COLO668 (cell line): ENCODE results near the gene SPTY2D1.
"Not testable (repeated sequence)": the region's sequence is repeated elsewhere in the genome, so short reads cannot be mapped to it uniquely, and the experiment has no call there.

Experiments used
- DNase-seq: peaks from one replicate; lab custom pipeline; 2025; ENCODE audit not compliant: unreplicated experiment; lab: John Stamatoyannopoulos, UW

Gene SPTY2D1, protein sequence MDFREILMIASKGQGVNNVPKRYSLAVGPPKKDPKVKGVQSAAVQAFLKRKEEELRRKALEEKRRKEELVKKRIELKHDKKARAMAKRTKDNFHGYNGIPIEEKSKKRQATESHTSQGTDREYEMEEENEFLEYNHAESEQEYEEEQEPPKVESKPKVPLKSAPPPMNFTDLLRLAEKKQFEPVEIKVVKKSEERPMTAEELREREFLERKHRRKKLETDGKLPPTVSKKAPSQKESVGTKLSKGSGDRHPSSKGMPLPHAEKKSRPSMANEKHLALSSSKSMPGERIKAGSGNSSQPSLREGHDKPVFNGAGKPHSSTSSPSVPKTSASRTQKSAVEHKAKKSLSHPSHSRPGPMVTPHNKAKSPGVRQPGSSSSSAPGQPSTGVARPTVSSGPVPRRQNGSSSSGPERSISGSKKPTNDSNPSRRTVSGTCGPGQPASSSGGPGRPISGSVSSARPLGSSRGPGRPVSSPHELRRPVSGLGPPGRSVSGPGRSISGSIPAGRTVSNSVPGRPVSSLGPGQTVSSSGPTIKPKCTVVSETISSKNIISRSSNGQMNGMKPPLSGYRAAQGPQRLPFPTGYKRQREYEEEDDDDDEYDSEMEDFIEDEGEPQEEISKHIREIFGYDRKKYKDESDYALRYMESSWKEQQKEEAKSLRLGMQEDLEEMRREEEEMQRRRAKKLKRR

GRCh38 chr11:18634140-18635032 lies at the start of gene SPTY2D1:
SPTY2D1 (minus strand) TSS chr11:18634342; CDS start chr11:18634257, 85 bp downstream.
- peak; percentile 98 for DNase-seq

GRCh38 chr11:18682466-18682865 lies 48.3 kb upstream of the SPTY2D1 start:
- DNase-seq = no peak

DNA sequence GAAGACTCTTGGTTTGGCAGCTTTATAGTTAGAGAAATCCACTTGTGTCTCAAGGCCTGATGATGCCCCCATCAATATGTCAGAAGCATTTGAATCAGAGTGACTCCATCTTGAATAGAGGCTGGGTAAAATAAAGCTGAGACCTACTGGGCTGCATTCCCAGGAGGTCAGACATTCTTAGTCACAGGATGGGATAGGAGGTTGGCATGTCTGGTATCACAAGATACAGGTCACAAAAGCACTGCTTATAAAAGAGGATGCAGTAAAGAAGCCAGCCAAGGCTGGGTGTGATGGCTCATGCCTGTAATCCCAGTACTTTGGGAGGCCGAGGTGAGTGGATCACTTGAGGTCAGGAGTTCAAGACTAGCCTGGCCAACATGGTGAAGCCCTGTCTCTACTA lies 47.8 kb upstream of the SPTY2D1 start:
- DNase-seq = not testable (repeated sequence)

GRCh38 chr11:18677560-18677959 lies 43.4 kb upstream of the SPTY2D1 start:
- no peak for DNase-seq

GRCh38 chr11:18676803-18677202 lies 42.7 kb upstream of the SPTY2D1 start:
- no peak for DNase-seq

GRCh38 chr11:18672209-18672608 lies 38.1 kb upstream of the SPTY2D1 start:
- DNase-seq = not testable (repeated sequence)

GRCh38 chr11:18671246-18671645 lies 37.1 kb upstream of the SPTY2D1 start:
- no peak for DNase-seq

DNA sequence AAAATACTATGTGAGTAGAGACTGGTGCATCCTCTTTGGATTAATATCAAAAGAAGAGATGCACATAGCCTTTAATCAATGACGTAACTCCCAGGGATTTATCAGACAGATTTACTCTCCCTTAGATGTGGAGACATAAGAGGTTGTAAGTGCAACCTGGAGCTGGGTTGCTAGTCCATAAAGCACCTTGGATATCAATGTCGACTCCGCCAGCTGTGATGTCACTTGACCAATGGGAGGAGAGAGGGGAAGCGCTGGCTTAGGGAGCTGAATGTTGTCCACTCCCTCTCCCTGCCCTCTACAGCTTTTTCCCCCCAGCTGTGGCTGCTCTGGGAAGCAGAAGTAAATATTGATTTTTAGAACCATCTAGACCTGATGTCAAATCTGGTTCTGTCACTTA lies 35.6 kb upstream of the SPTY2D1 start:
- peak; percentile 22 for DNase-seq

DNA sequence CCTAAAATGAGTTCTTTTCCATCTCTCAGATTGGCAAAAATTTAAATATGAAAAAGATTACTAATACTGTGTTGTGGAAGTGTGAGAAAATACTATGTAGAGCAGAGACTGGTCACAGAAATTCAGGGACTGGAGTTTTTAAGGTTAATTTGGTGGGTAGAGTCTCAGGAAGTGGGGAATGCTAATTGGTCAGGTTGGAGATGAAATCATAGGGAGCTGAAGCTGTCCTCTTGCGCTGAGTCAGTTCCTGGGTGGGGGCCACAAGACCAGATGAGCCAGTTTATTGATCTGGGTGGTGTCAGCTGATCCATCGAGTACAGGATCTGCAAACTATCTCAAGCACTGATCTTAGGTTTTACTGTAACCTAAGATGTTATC lies 35.1 kb upstream of the SPTY2D1 start:
- DNase-seq = no peak

- DNase-seq = no peak
These were observed 34.0 kb upstream of the SPTY2D1 start for GRCh38 chr11:18668131-18668530.

GRCh38 chr11:18665353-18665872 lies 31.3 kb upstream of the SPTY2D1 start:
- not testable (repeated sequence) for DNase-seq

DNA sequence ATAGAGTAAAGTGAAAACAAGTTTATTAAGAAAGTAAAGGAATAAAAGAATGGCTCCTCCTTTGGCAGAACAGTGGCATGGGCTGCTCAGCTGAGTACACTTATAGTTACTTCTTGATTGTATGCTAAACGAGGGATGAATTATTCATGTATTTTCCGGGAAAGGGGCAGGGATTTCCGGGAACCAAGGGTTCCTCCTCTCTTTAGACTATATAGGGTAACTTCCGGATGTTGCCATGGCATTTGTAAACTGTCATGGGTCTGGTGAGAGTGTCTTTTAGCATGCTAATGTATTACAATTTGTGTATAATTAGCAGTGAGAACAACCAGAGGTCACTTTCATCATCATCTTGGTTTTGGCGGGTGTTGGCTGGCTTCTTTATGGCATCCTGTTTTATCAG lies 23.5 kb upstream of the SPTY2D1 start:
- no peak for DNase-seq

- DNase-seq = peak; percentile 18
These were observed 16.9 kb upstream of the SPTY2D1 start for GRCh38 chr11:18650859-18651557.

DNA sequence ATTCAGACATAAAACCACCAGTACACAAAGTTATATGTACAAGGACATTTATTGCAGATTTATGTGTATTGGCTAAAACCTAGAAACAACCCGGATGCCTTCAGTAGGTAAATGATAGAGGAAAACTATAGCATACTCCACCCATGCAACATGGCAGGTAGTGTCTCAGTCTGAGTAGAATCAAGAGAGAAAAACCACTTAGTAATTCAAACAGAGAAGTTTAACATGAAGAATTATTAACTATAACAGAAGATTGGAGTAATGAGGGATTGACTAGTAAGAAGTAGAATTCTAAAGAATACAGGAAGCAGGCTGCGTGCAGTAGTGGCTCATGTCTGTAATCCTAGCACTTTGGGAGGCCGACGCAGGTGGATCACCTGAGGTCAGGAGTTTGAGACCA lies 16.2 kb upstream of the SPTY2D1 start:
- no peak for DNase-seq

DNA sequence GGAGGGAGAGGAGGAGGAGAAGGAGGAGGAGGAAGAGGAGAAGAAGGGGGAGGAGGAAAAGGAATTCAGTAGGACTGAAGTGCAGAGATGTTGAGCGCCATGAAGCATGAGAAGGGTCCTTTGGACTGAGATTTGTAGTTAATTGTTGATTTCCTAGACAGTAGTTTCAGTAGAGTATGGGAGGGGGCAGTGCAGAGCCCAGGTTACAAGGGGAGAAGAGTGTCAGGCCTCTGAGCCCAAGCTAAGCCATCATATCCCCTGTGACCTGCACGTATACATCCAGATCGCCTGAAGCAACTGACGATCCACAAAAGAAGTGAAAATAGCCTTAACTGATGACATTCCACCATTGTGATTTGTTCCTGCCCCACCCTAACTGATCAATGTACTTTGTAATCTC lies 8.9 kb upstream of the SPTY2D1 start:
- DNase-seq = not testable (repeated sequence)

DNA sequence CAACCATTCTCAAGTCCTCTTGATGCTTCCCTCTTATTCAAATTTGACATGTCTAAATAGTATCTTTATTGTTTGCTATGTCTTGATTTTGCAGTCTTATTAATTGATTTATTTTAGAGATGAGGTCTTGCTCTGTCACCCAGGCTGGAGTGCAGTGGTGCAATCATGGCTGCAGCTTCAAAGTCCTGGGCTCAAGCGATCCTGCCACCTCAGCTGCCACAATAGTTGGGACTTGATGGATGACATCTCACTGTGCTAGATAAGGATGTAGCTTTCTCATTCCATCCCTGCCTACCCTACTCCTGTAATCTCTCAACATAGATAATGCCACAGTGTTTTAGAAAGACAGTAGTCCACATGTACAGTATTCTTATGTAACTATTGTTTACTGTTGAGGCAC lies 7.5 kb upstream of the SPTY2D1 start:
- no peak for DNase-seq

- no peak for DNase-seq
These were observed 644 bp downstream of the SPTY2D1 start for GRCh38 chr11:18633256-18634139.

DNA sequence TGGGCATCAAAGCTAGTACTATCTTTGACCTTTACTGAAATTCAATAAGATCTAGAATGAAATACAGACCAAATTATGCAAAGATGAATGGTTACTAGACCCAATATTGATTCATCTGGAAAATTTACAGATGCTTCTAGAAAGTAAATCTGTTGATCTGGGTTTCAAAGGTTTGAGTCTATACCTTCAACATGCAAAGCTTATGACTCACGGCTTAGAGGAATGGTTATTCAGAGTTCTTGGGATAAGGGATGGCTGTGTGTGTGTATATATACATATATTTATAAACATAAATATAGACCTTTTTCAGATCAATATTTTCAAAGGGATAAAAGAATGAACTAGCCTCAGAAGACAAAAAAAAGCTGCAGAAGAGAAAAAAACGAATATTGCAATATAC lies 1.3 kb downstream of the SPTY2D1 start:
- no peak for DNase-seq

GRCh38 chr11:18624161-18624560 lies 10.0 kb downstream of the SPTY2D1 start:
- DNase-seq = no peak

GRCh38 chr11:18623707-18624106 lies 10.4 kb downstream of the SPTY2D1 start:
- DNase-seq = no peak
